ENCODE results near the gene EP400.
"Not testable (repeated sequence)": the region's sequence is repeated elsewhere in the genome, so short reads cannot be mapped to it uniquely, and the experiment has no call there.

EP400 gene

GRCh38 chr12:132068250-132068649 lies 118.5 kb downstream of the EP400 start:
- no peak for DNase-seq (ENCODE audit: low read depth in 2 of 2)

DNA sequence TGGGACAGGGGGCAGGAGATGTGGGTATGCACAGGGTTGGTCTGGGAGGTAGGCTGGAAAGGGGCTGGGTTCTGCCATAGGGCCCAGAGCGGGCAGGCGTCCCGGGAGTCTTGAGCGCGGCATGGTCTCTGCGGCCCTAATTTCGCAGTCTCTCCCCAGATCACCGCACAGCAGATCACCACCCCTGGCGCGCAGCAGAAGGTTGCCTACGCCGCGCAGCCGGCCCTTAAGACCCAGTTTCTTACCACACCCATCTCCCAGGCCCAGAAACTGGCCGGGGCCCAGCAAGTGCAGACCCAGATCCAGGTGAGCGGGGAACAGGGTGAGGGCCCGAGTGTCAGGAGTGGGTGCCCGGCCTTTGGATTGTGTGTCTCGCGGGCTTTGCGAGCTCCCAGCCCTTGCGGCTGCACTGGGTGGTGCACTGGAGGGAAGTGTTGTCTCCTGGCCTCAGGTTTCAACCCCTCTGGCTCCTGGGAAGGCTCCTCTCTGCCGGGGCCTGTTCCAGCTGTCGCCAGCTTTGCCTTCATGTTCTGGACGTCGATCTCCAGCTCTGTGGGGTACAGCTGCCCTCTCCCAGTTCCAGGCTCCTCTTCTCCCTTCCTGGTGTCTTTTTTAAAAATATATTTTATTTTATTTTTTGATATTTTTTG lies 119.7 kb downstream of the EP400 start:
- no peak for DNase-seq (ENCODE audit: low read depth in 2 of 2)

GRCh38 chr12:132070298-132070697 lies 120.6 kb downstream of the EP400 start:
- DNase-seq (ENCODE audit: low read depth in 2 of 2) = no peak

DNA sequence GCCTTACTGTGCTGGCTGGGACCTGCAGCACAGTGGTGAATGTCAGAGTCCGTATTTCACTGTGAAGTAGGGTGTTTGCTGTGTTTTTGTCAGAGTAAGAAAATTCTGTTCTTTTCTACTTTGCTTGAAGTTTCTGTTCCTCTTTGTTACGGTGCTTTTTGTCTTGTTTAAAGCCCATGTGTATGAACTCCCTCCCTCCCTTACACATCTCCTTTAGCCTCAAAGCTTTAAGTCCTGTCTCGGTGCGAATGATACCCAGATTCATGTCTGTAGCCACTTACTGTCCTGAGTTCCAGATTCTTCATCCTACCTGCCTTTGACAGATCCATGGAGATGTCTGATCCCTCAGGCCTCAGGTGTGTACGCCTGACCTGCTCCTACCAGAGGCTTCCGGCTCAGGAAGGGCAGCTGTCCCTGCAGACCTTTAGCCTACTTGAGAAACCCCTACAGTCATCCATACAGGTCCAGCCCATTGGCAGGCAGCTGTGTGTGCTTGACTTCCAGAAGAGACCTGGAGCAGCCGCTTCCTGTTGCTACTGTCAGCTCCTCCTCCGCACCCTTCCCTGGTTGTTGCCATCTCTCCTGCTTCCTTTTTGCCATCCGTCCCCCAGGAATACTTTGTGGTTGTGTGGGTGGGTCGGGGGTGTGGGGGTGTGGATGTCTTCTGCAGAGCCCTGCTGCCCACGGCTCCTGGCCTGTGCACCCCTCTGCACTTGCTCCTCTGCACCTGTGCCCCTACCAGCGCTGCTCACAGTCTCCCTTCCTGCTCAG lies 121.5 kb downstream of the EP400 start:
- DNase-seq (ENCODE audit: low read depth in 2 of 2) = no peak

DNA sequence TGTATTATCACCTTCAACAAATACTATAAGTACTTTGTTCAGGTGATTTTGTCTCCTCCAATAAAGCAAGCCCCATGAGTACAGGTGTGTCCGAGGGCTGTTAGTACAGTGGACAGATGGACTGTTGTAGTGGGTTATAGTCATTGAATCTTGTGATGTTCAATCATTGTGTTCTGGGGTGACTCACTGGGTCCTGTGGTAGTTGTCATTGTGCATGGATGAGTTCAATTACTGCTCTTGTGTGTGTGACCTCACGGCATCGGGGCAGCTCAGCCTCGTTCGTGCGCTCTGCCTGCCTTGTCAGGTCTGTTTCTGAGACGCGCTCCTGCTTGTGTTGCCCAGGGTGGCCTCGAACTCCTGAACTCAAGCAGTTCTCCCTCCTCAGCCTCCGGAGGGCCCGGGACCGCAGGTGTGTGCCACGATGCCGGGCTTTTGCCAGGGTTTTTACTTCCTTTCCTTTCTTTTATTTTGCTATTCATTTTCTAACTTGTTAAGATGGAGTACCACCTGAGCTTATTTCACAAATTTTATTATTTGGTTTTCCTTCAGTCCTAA lies 122.2 kb downstream of the EP400 start:
- no peak for DNase-seq (ENCODE audit: low read depth in 2 of 2)

- DNase-seq (ENCODE audit: low read depth in 2 of 2) = no peak
These were observed 124.5 kb downstream of the EP400 start for GRCh38 chr12:132074216-132074615.

DNA sequence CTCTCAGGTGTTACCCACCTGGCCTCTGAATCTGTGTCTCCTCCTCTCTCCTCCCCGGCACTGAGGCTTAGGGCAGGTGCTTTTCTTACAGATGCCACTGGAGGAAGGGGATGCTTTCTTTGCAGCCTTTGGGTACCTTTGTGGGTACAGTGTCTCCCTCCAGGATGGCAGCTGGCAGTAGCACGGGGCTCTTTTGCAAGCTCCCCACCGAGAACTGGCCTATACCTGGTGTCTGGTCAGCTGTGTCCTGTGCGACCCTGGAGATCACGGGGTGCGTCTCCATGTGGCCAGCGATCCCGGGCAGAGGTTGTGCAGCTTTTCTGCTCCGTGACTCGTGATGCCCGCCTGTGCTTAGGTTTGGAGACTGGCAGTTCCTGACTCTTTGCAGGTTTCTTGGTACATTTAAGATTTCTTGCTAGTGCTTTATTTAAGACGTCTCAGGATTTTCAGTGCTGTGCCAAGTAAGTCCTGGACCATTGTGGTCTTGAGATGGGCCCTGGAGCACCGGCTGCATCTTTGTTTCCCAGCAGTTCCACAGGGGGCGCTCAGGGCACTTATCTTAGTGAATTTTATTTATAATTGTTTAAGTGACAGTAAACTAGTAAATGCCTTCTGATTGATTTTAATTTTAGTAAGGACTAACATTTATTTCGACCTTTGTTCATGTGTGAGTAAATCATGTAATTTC lies 125.4 kb downstream of the EP400 start:
- no peak for DNase-seq (ENCODE audit: low read depth in 2 of 2)

DNA sequence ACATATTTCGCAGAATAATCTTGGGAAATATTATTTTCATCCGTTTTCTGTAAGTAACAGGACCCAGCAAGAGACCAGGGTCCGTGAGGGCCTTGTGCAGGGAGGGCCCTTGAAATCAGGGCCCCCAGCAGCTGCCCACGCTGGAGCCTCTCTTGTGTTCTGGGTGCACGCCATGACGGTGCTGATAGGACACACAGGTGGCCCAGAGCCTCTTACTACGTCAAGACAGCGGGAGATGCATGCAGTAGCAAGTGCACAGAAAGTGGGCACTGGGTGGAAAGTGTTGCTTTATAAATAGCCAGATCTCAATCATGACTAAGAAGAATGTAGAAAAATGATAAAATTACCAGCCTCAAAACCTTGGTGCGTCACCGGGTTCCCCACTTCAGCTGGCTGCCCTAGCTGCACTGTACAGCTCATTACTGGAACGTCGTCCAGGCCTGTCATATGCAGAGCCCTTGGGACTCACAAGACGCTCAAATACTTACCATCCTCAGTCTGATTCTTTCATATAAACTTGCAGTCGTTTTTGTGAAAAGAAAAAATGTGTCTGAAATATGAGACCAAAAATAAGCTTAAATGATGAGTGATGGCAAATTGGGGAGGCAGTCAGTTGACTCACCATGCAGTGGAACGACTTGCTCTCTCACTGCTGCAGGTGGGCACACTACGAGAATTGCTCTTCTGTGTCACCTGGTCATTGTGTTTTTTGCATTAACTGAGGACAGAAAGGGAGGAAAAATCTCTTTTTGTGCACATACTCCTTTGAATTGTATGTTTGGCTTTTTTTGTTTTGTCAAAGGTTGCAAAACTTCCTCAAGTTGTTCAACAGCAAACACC lies 126.2 kb downstream of the EP400 start:
- no peak for DNase-seq (ENCODE audit: low read depth in 2 of 2)

- DNase-seq (ENCODE audit: low read depth in 2 of 2) = no peak
These were observed 127.0 kb downstream of the EP400 start for GRCh38 chr12:132076711-132077110.

- DNase-seq (ENCODE audit: low read depth in 2 of 2) = no peak
These were observed 127.8 kb downstream of the EP400 start for GRCh38 chr12:132077322-132078100.

- DNase-seq (ENCODE audit: low read depth in 2 of 2) = no peak
These were observed 128.4 kb downstream of the EP400 start for GRCh38 chr12:132078190-132078589.

- DNase-seq (ENCODE audit: low read depth in 2 of 2) = no peak
These were observed 129.5 kb downstream of the EP400 start for GRCh38 chr12:132079200-132079599.

- DNase-seq (ENCODE audit: low read depth in 2 of 2) = no peak
These were observed 130.0 kb downstream of the EP400 start for GRCh38 chr12:132079695-132080094.

GRCh38 chr12:132080515-132080914 lies 130.8 kb downstream of the EP400 start:
- DNase-seq (ENCODE audit: low read depth in 2 of 2) = not testable (repeated sequence)

- DNase-seq (ENCODE audit: low read depth in 2 of 2) = no peak
These were observed 131.7 kb downstream of the EP400 start for GRCh38 chr12:132081423-132081822.

- DNase-seq (ENCODE audit: low read depth in 2 of 2) = no peak
These were observed 133.8 kb downstream of the EP400 start for GRCh38 chr12:132083614-132083940.

DNA sequence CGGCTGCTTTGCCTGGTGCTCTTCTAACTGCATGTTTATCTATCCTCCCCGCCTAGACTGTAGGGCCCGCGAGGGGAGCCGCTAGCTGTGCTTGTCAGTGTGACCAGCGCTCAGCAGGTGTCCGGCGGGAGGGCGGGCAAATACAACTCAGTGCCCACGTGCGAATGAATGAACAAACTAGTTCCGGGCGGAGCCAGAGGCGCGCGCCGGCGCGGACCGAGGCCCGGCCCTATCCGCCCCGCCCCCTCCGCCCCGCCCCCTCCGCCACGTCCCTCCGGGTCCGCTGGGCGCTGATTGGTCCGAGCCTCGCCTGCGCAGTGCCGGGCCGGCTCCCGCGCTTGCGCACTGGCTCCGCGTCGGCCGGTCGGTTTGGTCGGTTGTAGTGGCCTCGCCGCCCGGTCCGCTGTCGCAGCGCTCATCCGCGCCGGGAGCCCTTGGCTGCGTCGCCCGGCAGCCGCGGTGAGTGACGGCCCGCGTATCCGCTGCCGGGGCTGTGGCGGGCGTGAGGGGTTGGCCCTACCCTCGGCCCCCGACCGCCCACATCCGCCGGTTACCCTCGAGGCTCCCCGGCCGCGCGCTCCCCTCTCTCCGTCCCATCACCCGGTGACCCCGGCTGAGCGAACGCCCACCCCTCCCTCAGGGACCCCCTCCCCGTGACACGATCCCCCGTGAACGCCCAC lies 134.3 kb downstream of the EP400 start:
- DNase-seq (ENCODE audit: low read depth in 2 of 2) = peak; percentile 77 to 79

DNA sequence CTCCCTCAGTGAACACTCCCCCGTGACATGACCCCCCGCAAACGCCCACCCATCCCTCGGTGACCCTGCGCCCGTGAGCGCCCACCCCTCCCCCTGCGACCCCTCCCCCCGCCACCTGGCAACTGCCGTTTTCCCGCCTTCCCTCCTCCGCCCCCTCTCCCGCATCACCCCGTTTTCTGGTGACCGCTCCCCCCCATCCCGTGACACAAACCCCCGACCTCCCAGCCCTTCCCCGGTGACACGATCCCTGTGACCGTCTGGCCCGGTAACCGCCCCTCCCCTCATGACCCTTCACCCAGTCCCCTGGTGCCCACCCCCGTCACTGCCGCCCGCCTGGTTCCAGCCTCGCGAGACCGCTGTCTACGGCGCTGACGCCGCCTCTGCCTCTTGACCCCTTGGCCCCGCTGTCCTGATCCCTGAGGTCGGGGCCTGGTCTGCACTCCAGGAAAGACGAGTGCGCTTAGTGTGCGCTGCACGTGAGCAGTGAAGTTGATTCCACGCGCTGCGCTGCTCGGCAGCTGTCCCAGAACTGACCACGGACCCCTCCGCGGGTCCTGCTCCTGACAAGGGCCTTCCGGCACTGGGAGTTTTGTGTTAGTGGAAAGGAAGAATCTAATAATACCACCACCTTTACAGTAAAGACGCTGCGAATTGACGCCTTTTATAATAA lies 135.0 kb downstream of the EP400 start:
- DNase-seq (ENCODE audit: low read depth in 2 of 2) = peak in 1 of 2 donors; percentile 7

DNA sequence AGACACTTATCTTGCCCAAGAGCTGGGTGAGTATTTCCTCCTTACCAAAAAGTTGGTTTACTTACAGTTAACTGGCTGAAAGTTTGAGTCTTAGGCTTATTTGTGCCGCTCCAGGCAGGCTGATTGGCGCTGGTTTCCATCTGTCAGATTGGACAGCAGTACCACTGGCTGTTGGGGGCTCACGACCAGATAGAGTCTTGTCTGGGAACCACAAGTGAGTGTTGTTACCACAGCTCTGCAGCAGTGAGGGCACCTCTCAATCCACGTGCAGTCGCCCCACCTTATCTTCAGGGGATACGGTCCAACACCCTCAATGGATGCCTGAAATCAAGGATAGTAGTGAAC lies 135.5 kb downstream of the EP400 start:
- DNase-seq (ENCODE audit: low read depth in 2 of 2) = no peak

DNA sequence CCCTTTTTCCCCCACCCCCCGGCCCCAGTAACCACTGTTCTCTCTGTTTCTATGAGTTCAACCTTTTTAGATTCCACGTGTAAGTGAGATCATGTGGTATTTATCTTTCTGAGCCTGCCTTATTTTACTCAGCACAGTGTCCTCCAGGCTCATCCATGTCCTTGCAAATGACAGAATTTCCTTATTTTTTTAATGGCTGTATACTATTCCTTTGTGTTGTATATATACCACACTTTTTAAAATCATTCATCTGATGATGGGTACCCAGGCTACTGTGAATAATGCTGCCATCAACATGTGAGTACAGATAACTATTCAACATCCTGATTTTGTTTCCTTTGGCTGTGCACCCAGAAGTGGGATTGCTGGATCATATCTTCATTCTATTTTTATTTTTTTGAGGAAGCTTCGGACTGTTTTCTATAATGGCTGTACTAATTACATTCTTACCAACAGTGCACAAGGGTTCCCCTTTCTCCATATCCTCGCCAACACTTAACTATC lies 139.7 kb downstream of the EP400 start:
- no peak for DNase-seq (ENCODE audit: low read depth in 2 of 2)
